Naive thymus-derived CD8-positive, alpha-beta T cell (primary cell): ENCODE results near the gene DDR2. TPM values are rescaled to one million over a fixed set of nuclear protein-coding genes. Genes with fewer than 3 reads are reported as not detected.
"Not testable (repeated sequence)": the region's sequence is repeated elsewhere in the genome, so short reads cannot be mapped to it uniquely, and the experiment has no call there.

Experiments used
- ATAC-seq, 2 donors: fragments of 150-1000 bp; cut with Tn5 transposase in 1 of 2; sonication (Bioruptor Pico), chemical (Tn5 transposase) in 1 of 2; 1 replicate in 1 of 2; 2 replicates in 1 of 2; pipeline ENCODE4 v1.10.0; 2021; ENCODE audit warnings: mild to moderate bottlenecking in 2 of 2, moderate library complexity in 2 of 2
- POLR2A ChIA-PET: fragments of 350-600 bp; sonication (Branson Sonifier 250); formaldehyde crosslinking; loops from one replicate; lab custom pipeline; 2021; ENCODE audit warnings: antibody characterized with exemption; lab: Charles Lee
- DNase-seq, 10 donors: peaks; one replicate each; pipeline versions ENCODE4 v3.0.0 to v3.0.0-alpha.2; 2020 to 2022
- H3K27ac Mint-ChIP-seq, 10 donors: one replicate each; pipeline ENCODE4 v1.8.0; 2020 to 2022; ENCODE audit warnings: mild to moderate bottlenecking in 10 of 10, mixed read lengths in 10 of 10, moderate library complexity in 4 of 10, inconsistent platforms in 1 of 10
- H3K27me3 Mint-ChIP-seq, 5 donors: one replicate each; pipeline ENCODE4 v1.8.0; 2021 to 2022; ENCODE audit warnings: mixed read lengths in 5 of 5
- H3K36me3 Mint-ChIP-seq, 3 donors: one replicate each; pipeline ENCODE4 v1.8.0; 2020 to 2022; ENCODE audit warnings: mixed read lengths in 3 of 3, mild to moderate bottlenecking in 2 of 3, inconsistent platforms in 1 of 3
- H3K4me1 Mint-ChIP-seq, 4 donors: one replicate each; pipeline ENCODE4 v1.8.0; 2021 to 2022; ENCODE audit warnings: mixed read lengths in 4 of 4
- H3K4me3 Mint-ChIP-seq, 10 donors: one replicate each; pipeline ENCODE4 v1.8.0; 2020 to 2022; ENCODE audit warnings: mild to moderate bottlenecking in 10 of 10, mixed read lengths in 10 of 10, moderate library complexity in 6 of 10, inconsistent platforms in 1 of 10
- H3K9me3 Mint-ChIP-seq, 9 donors: one replicate each; pipeline ENCODE4 v1.8.0; 2020 to 2022; ENCODE audit warnings: mixed read lengths in 9 of 9, mild to moderate bottlenecking in 3 of 9, inconsistent platforms in 1 of 9, moderate library complexity in 1 of 9
- polyA plus RNA-seq, 3 donors: library from polyadenylated mRNA; unstranded; fragments of 300-500 nt; fragmentation: Illumina TruSeq; gene quantifications; one replicate each; pipeline ENCODE4 v1.2.3, GENCODE V29; 2021
- total RNA-seq, 8 experiments: library from RNA in 2 of 8; stranded (reverse) in 2 of 8; gene quantifications; one replicate each; pipeline ENCODE4 v1.2.3 and lab custom pipeline; 2021 to 2026

DDR2 gene
- total and polyA plus RNA-seq, 5 experiments from 2014 or later, result 0.16 to 0.33 (median 0.21) TPM; not detected in 2

DNA sequence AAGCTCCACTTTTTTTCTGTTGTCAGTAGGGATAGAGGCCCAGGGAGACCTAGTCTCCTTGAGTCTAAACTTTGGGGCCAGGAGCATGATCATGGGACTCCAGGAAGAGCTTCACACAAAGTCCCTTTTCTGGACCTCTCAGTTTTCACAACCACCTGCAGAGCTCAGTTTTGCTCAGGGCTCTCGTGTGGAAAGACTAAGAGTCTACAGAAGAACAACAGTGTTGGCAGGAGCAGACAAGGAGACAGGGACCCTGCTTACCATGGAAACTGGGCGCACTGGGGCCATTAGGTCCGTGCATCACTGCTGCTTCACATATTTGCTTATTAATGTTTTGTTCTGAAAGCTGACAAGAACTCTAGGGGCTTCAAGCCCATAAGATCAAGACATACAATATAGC is 94.3 kb downstream of the DDR2 start:
- ATAC-seq, result no peak
- DNase-seq, result peak in 2 of 10 donors; percentile 4 to 8
- no peaks in the 10 kb centered on the region for H3K9me3 Mint-ChIP-seq
- H3K27me3 Mint-ChIP-seq, result peaks cover 0 to 3% (median 0%) of the 10 kb centered on the region in 5 donors
- no peak overlapping the region for H3K4me3 Mint-ChIP-seq
- no peaks in the 10 kb centered on the region for H3K4me1 Mint-ChIP-seq
- H3K27ac Mint-ChIP-seq, result no peak overlapping the region
- no peaks in the 10 kb centered on the region for H3K36me3 Mint-ChIP-seq
- POLR2A ChIA-PET, result interaction anchor here (0.6 kb wide), 1 partner anchor 381 kb away, joined by 3 read pairs; no protein-coding TSS in a partner anchor

- ATAC-seq, H3K4me1 Mint-ChIP-seq, H3K4me3 Mint-ChIP-seq, H3K9me3 Mint-ChIP-seq, POLR2A ChIA-PET, H3K36me3 Mint-ChIP-seq, H3K27ac Mint-ChIP-seq, H3K27me3 Mint-ChIP-seq, DNase-seq: not testable (repeated sequence)
Observed at GRCh38 chr1:162727493-162727892, 95.2 kb downstream of the DDR2 start.

DNA sequence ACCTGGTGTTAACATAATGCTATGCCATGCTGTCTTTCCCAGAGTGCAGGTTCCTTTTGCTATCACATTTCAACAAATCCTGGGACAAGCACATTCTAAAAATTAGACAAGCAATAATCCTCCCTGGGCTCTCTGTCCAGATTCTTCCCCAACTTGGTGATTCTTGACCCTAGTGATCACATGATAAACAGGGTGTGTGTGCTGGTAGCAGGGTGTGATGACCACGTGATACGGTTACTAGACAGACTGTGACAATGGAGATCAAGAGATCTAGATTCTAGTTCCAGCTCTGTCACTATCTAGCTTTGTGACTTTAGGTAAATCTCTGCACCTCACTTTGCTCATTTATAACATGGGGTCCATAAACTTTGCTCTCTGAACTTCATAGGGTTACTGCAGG is 96.3 kb downstream of the DDR2 start:
- ATAC-seq (no peak), DNase-seq (no peak)
- no peaks in the 10 kb centered on the region for H3K36me3 Mint-ChIP-seq
- H3K9me3 Mint-ChIP-seq, result no peaks in the 10 kb centered on the region
- no peak overlapping the region for H3K4me3 Mint-ChIP-seq
- H3K27me3 Mint-ChIP-seq, result peaks cover 0 to 5% (median 0%) of the 10 kb centered on the region in 5 donors
- no peak overlapping the region for H3K27ac Mint-ChIP-seq
- POLR2A ChIA-PET, result no interaction called here
- no peaks in the 10 kb centered on the region for H3K4me1 Mint-ChIP-seq

DNA sequence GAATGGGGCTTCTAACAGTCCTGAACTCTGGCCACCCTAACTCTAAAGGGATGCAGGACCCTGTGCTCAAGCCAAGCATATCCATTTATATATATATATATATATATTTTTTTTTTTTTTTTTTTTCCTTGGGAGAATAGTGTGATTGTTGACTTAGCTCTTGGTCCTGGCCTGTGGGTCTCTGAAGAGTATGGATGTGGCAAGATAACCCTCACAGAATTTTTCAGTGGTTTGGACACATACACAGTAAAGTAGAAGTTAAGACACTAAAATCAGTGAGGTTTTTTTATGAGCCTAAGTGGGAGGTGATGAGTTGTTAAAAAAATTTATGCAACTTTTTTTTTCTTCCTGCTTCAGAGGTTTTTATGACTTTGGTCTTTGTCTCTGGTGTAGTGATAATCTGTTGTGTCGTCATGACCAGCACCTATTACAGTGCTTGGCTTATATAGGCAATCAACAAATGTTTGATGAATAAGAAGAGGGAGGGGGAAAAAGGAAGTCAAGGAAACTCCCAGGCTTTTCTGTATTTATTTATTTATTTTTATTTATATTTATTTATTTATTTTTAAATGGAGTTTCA is 97.0 kb downstream of the DDR2 start:
- POLR2A ChIA-PET, H3K9me3 Mint-ChIP-seq, ATAC-seq, H3K4me3 Mint-ChIP-seq, DNase-seq, H3K27me3 Mint-ChIP-seq, H3K4me1 Mint-ChIP-seq, H3K27ac Mint-ChIP-seq, H3K36me3 Mint-ChIP-seq: not testable (repeated sequence)

DNA sequence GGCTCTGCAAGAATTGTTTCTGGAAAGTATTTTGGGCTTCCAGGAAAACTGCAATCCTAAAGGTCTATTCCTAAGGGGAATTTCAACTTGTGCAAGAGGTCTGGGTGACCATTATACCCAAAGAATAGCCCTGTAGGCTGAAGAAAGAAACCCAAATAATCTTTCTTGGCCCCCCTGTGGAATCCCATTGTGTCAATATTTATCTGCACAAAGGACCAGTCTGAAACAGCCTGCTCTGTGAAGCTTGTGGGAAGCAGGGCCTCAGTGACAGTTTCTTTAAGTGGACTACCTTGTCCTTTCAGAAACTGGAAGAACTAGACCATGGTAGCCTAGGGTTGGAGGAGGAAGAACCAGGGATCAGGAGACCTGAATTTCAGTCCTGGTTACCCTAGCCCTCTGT is 99.8 kb downstream of the DDR2 start:
- ATAC-seq (no peak), DNase-seq (no peak)
- no peaks in the 10 kb centered on the region for H3K4me1 Mint-ChIP-seq
- peaks cover 0 to 2% (median 0%) of the 10 kb centered on the region in 9 donors for H3K9me3 Mint-ChIP-seq
- H3K27me3 Mint-ChIP-seq, result peaks cover 0 to 15% (median 2%) of the 10 kb centered on the region in 5 donors
- H3K36me3 Mint-ChIP-seq, result peaks cover 0 to 2% (median 0%) of the 10 kb centered on the region in 3 donors
- H3K4me3 Mint-ChIP-seq, result no peak overlapping the region
- POLR2A ChIA-PET, result no interaction called here
- no peak overlapping the region for H3K27ac Mint-ChIP-seq

- no peak overlapping the region for H3K4me3 Mint-ChIP-seq
- H3K4me1 Mint-ChIP-seq, result no peaks in the 10 kb centered on the region
- no peak overlapping the region for H3K27ac Mint-ChIP-seq
- H3K27me3 Mint-ChIP-seq, result peaks cover 0 to 15% (median 2%) of the 10 kb centered on the region in 5 donors
- DNase-seq (no peak), ATAC-seq (no peak)
- H3K9me3 Mint-ChIP-seq, result peaks cover 0 to 2% (median 0%) of the 10 kb centered on the region in 9 donors
- POLR2A ChIA-PET, result no interaction called here
- H3K36me3 Mint-ChIP-seq, result peaks cover 0 to 2% (median 0%) of the 10 kb centered on the region in 3 donors
Observed at GRCh38 chr1:162732566-162733335, 100.5 kb downstream of the DDR2 start.

- H3K27ac Mint-ChIP-seq, result no peak overlapping the region
- no peaks in the 10 kb centered on the region for H3K4me1 Mint-ChIP-seq
- H3K9me3 Mint-ChIP-seq, result peaks cover 0 to 2% (median 0%) of the 10 kb centered on the region in 9 donors
Observed at GRCh38 chr1:162733336-162733590, 101.0 kb downstream of the DDR2 start.

GRCh38 chr1:162734047-162734446 is 101.8 kb downstream of the DDR2 start:
- no peaks in the 10 kb centered on the region for H3K4me1 Mint-ChIP-seq
- POLR2A ChIA-PET, result no interaction called here
- H3K4me3 Mint-ChIP-seq, result no peak overlapping the region
- no peak for ATAC-seq
- peaks cover 0 to 2% (median 0%) of the 10 kb centered on the region in 3 donors for H3K36me3 Mint-ChIP-seq
- H3K9me3 Mint-ChIP-seq, result peaks cover 0 to 2% (median 0%) of the 10 kb centered on the region in 9 donors
- no peak for DNase-seq
- no peak overlapping the region for H3K27ac Mint-ChIP-seq
- peaks cover 0 to 15% (median 2%) of the 10 kb centered on the region in 5 donors for H3K27me3 Mint-ChIP-seq

More at GRCh38 chr1:162733336-162733590, 101.0 kb downstream of the DDR2 start:
- peaks cover 0 to 15% (median 2%) of the 10 kb centered on the region in 5 donors for H3K27me3 Mint-ChIP-seq
- DNase-seq (no peak), ATAC-seq (no peak)
- POLR2A ChIA-PET, result no interaction called here
- H3K4me3 Mint-ChIP-seq, result no peak overlapping the region
- H3K36me3 Mint-ChIP-seq, result peaks cover 0 to 2% (median 0%) of the 10 kb centered on the region in 3 donors

DNA sequence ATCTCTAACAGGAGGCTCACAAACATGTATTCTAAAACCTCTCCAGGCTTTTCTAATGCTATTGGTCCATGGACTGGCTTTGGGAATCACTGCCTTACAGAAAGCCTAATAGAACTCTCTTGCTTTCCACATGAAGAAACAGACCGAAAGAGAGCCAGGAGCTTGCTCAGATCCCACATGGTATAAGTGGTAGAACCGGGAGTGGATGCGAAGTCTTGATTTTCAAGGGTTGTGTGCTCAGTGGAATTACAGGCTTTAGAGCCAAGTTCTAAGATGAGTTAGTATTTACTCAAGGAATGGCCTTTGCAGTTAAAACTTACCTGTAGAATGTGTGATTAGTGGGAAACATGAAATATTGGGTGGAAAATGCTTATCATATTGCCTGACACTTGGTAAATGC is 103.9 kb downstream of the DDR2 start:
- Mint-ChIP-seq H3K4me3 (no peak overlapping the region), H3K9me3 (peaks cover 0 to 4% (median 0%) of the 10 kb centered on the region in 9 donors), H3K36me3 (peaks cover 0 to 2% (median 0%) of the 10 kb centered on the region in 3 donors), H3K27ac (no peak overlapping the region), H3K4me1 (no peaks in the 10 kb centered on the region), H3K27me3 (peaks cover 0 to 12% (median 2%) of the 10 kb centered on the region in 5 donors)
- DNase-seq (no peak), ATAC-seq (no peak)
- POLR2A ChIA-PET, result no interaction called here

GRCh38 chr1:162736633-162737067 is 104.4 kb downstream of the DDR2 start:
- no peak overlapping the region for H3K4me3 Mint-ChIP-seq
- peaks cover 0 to 2% (median 0%) of the 10 kb centered on the region in 3 donors for H3K36me3 Mint-ChIP-seq
- ATAC-seq, result no peak
- peaks cover 0 to 12% (median 2%) of the 10 kb centered on the region in 5 donors for H3K27me3 Mint-ChIP-seq
- no peaks in the 10 kb centered on the region for H3K4me1 Mint-ChIP-seq
- H3K27ac Mint-ChIP-seq, result no peak overlapping the region
- POLR2A ChIA-PET, result no interaction called here
- no peak for DNase-seq
- peaks cover 0 to 4% (median 0%) of the 10 kb centered on the region in 9 donors for H3K9me3 Mint-ChIP-seq

DNA sequence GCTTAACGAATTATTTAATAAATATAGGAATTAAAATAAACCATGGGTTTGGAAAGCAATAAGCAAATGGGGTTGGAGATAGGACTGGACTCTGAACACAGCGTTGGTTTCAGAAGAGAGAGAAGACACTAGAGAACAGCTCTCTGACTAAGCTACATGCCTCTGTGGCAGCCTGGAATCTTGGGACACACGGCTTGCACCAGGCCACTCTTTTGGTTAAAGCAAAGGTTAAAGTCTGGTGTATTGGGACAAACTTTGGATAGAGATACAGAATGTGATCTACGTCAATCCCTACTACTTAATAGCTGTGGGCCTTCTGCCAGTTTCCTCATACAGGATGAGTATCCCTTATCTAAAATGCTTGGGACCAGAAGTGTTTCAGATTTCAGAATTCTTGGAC is 108.5 kb downstream of the DDR2 start:
- no peak for DNase-seq
- Mint-ChIP-seq H3K9me3 (peaks cover 0 to 7% (median 0%) of the 10 kb centered on the region in 9 donors), H3K4me3 (no peak overlapping the region), H3K36me3 (peaks cover 0 to 2% (median 0%) of the 10 kb centered on the region in 3 donors), H3K27me3 (peaks cover 0 to 2% (median 0%) of the 10 kb centered on the region in 5 donors), H3K4me1 (no peaks in the 10 kb centered on the region), H3K27ac (no peak overlapping the region)
- POLR2A ChIA-PET, result no interaction called here
- no peak for ATAC-seq

DNA sequence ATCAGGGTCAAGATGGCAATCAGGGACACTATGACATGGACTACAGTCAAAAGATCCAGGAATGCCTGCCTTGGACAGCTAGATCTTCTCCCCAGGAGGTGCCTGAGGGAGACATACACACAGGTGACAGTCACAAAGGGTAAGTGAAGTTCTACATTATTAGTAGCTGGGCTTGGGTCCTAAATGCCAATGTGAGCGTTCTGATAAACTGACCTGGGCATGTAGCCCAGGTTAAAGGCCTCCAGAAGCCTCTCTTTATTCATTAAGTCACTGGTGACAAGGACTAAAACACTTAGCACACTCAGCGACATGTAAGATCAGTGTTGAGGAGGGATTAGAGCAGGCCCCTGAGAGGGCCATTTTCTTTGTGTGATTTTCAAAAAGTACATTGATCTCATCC is 109.3 kb downstream of the DDR2 start:
- H3K27ac Mint-ChIP-seq, result no peak overlapping the region
- no peaks in the 10 kb centered on the region for H3K4me1 Mint-ChIP-seq
- peaks cover 0 to 4% (median 0%) of the 10 kb centered on the region in 5 donors for H3K27me3 Mint-ChIP-seq
- POLR2A ChIA-PET, result no interaction called here
- ATAC-seq (no peak), DNase-seq (no peak)
- no peak overlapping the region for H3K4me3 Mint-ChIP-seq
- peaks cover 0 to 7% (median 0%) of the 10 kb centered on the region in 9 donors for H3K9me3 Mint-ChIP-seq
- H3K36me3 Mint-ChIP-seq, result peaks cover 0 to 2% (median 0%) of the 10 kb centered on the region in 3 donors

GRCh38 chr1:162746264-162746942 is 114.1 kb downstream of the DDR2 start:
- H3K36me3 Mint-ChIP-seq, H3K4me3 Mint-ChIP-seq, H3K4me1 Mint-ChIP-seq, ATAC-seq, DNase-seq, POLR2A ChIA-PET, H3K27ac Mint-ChIP-seq: not testable (repeated sequence)
- peaks cover 0 to 29% (median 8%) of the 10 kb centered on the region in 5 donors for H3K27me3 Mint-ChIP-seq
- H3K9me3 Mint-ChIP-seq, result peaks cover 0 to 14% (median 5%) of the 10 kb centered on the region in 9 donors
